DMS153 (cell line): Measurements from ENCODE around the gene C1orf216.
"Not testable (repeated sequence)": the region's sequence is repeated elsewhere in the genome, so short reads cannot be mapped to it uniquely, and the experiment has no call there.

ENCODE experiments used
- DNase-seq: peaks from one replicate; lab custom pipeline; 2025; lab: John Stamatoyannopoulos, UW

C1orf216 gene

GRCh38 chr1:35718492-35719336, at the start of gene C1orf216:
Gene C1orf216, minus strand, starts transcription at chr1:35718884. Its CDS starts 2,563 bp downstream, at chr1:35716321.
- DNase-seq = no peak

- DNase-seq = no peak
Observed at GRCh38 chr1:35764283-35764682, 45.6 kb upstream of the C1orf216 start.

- DNase-seq = no peak
Observed at GRCh38 chr1:35763201-35763600, 44.5 kb upstream of the C1orf216 start.

- DNase-seq = no peak
Observed at GRCh38 chr1:35762141-35762540, 43.5 kb upstream of the C1orf216 start.

GRCh38 chr1:35756064-35756463, 37.4 kb upstream of the C1orf216 start:
- no peak for DNase-seq

GRCh38 chr1:35753626-35754260, 35.1 kb upstream of the C1orf216 start:
- no peak for DNase-seq

GRCh38 chr1:35748326-35748725, 29.6 kb upstream of the C1orf216 start:
- no peak for DNase-seq

GRCh38 chr1:35745124-35745730, 26.5 kb upstream of the C1orf216 start:
- no peak for DNase-seq

GRCh38 chr1:35737120-35737519, 18.4 kb upstream of the C1orf216 start:
- DNase-seq = no peak

GRCh38 chr1:35727434-35728040, 8.9 kb upstream of the C1orf216 start:
- DNase-seq = no peak

GRCh38 chr1:35726450-35727433, 8.1 kb upstream of the C1orf216 start:
- DNase-seq = peak; percentile 54

- no peak for DNase-seq
Observed at GRCh38 chr1:35725596-35725995, 6.9 kb upstream of the C1orf216 start.

GRCh38 chr1:35717911-35718476, 690 bp downstream of the C1orf216 start:
- DNase-seq = no peak

GRCh38 chr1:35715568-35716002, 3.1 kb downstream of the C1orf216 start:
- DNase-seq = peak; percentile 84

- DNase-seq = no peak
Observed at GRCh38 chr1:35714921-35715567, 3.6 kb downstream of the C1orf216 start.

- DNase-seq = not testable (repeated sequence)
Observed at GRCh38 chr1:35711098-35711497, 7.6 kb downstream of the C1orf216 start.

- DNase-seq = no peak
Observed at GRCh38 chr1:35708952-35709351, 9.7 kb downstream of the C1orf216 start.

GRCh38 chr1:35708441-35708921, 10.2 kb downstream of the C1orf216 start:
- peak; percentile 71 for DNase-seq

- peak; percentile 68 for DNase-seq
Observed at GRCh38 chr1:35707601-35708440, 10.9 kb downstream of the C1orf216 start.
